Measurements from ENCODE around the gene ASB13.

DNA sequence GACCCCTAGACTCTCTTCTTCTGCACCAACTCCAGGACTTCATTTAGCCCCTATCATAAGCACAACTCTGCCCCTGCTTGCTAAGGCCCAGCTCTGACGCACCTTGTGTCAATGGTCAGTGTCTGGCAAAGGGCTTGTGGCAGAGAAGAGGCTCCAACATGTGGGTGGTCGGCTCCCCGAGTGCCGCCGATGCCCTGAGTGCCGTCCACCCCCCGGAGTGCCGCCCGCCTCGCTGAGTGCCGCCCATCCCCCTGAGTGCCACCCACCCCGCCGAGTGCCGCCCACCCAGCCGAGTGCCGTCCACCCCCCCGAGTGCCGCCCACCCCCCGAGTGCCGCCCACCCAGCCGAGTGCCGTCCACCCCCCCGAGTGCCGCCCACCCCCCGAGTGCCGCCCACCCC is 50.3 kb downstream of the ASB13 start:
- TF ChIP-seq, protein P1, sequence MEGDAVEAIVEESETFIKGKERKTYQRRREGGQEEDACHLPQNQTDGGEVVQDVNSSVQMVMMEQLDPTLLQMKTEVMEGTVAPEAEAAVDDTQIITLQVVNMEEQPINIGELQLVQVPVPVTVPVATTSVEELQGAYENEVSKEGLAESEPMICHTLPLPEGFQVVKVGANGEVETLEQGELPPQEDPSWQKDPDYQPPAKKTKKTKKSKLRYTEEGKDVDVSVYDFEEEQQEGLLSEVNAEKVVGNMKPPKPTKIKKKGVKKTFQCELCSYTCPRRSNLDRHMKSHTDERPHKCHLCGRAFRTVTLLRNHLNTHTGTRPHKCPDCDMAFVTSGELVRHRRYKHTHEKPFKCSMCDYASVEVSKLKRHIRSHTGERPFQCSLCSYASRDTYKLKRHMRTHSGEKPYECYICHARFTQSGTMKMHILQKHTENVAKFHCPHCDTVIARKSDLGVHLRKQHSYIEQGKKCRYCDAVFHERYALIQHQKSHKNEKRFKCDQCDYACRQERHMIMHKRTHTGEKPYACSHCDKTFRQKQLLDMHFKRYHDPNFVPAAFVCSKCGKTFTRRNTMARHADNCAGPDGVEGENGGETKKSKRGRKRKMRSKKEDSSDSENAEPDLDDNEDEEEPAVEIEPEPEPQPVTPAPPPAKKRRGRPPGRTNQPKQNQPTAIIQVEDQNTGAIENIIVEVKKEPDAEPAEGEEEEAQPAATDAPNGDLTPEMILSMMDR (IDR thresholded peaks at IDR 0.05): no peak
- TF ChIP-seq POLR2A (IDR thresholded peaks at IDR 0.05) (no peak), POLR2AphosphoS5 (IDR thresholded peaks at IDR 0.05) (no peak), EP300 (IDR thresholded peaks at IDR 0.05) (no peak)

Measured in sigmoid colon (tissue), 4 donors.